Panc1 (cell line): ENCODE data around the gene TLCD2. TPM values are rescaled to one million over a fixed set of nuclear protein-coding genes. Genes with fewer than 3 reads are reported as not detected.
A peak's percentile ranks its signal among the peaks of the same experiment; 100 is the strongest.

Experiments
- ATAC-seq: fragments of 200-7000 bp; cut with Tn5 transposase; 2 replicates; pipeline ENCODE4 v1.9.1; 2020; ENCODE audit warnings: mild to moderate bottlenecking, moderate library complexity
- BruUV-seq: library from RNA; stranded (reverse); fragments of 400-500 nt; replicated peaks from 2 replicates; lab custom pipeline; 2021; lab: Mats Ljungman, UMichigan
- CTCF ChIA-PET: fragments of 300-600 bp; sonication (Branson Sonifier 250); formaldehyde crosslinking; loops from one replicate; lab custom pipeline; 2022; ENCODE audit warnings: antibody characterized with exemption; lab: Charles Lee
- POLR2A ChIA-PET: fragments of 300-600 bp; sonication (Branson Sonifier 250); formaldehyde crosslinking; loops from one replicate; lab custom pipeline; 2022; ENCODE audit warnings: antibody characterized with exemption; lab: Charles Lee
- DNase-seq: peaks from one replicate; pipeline ENCODE4 v3.0.0-alpha.2; 2010; ENCODE audit warnings: low read depth, low spot score
- H3K27ac ChIP-seq: 2 replicates; pipeline ENCODE4 v1.5.1; 2011; ENCODE audit warnings: mild to moderate bottlenecking, low read length, inconsistent platforms
- H3K27me3 ChIP-seq: fragments of 200-500 bp; sonication (Bioruptor generic); 2 replicates; pipeline ENCODE4 v1.6.0; 2014; ENCODE audit warnings: low read length, inconsistent platforms; ENCODE audit not compliant: control insufficient read depth, insufficient read depth
- H3K36me3 ChIP-seq: fragments of 200-500 bp; sonication (Bioruptor generic); 2 replicates; pipeline ENCODE4 v1.5.1; 2014; ENCODE audit warnings: inconsistent platforms, mild to moderate bottlenecking, low read length, moderate library complexity; ENCODE audit not compliant: control insufficient read depth, insufficient read depth
- H3K4me1 ChIP-seq: 2 replicates; pipeline ENCODE4 v1.5.1; 2011; ENCODE audit warnings: inconsistent platforms, mild to moderate bottlenecking, low read length, moderate library complexity; ENCODE audit not compliant: control insufficient read depth, insufficient read depth
- H3K4me3 ChIP-seq, 2 experiments: 2 replicates each; pipeline ENCODE4 v1.5.1; 2011 to 2012; ENCODE audit warnings: low read depth in 2 of 2, low read length in 2 of 2, mild to moderate bottlenecking in 2 of 2, inconsistent platforms in 1 of 2, moderate library complexity in 1 of 2
- H3K9me3 ChIP-seq: fragments of 200-500 bp; sonication (Bioruptor generic); 2 replicates; pipeline ENCODE4 v1.5.1; 2014; ENCODE audit warnings: low read depth, mild to moderate bottlenecking, inconsistent platforms, low read length, moderate library complexity; ENCODE audit not compliant: control insufficient read depth, insufficient read depth
- POLR2AphosphoS5 ChIP-seq: IDR thresholded peaks from 2 replicates; pipeline ENCODE4 v1.6.1; 2012; ENCODE audit warnings: mild to moderate bottlenecking, low read depth, low read length, moderate library complexity
- REST ChIP-seq, 2 experiments: IDR thresholded peaks; 2 replicates each; pipeline ENCODE4 v1.6.1; 2011 to 2012; ENCODE audit warnings: low read depth in 2 of 2, control low read depth in 1 of 2, low read length in 1 of 2, mild to moderate bottlenecking in 1 of 2, moderate library complexity in 1 of 2; ENCODE audit not compliant: insufficient read depth in 1 of 2
- SIN3A ChIP-seq: IDR thresholded peaks from 2 replicates; pipeline ENCODE4 v1.6.1; 2012; ENCODE audit warnings: low read depth, mild to moderate bottlenecking, low read length, moderate library complexity, borderline replicate concordance; ENCODE audit not compliant: insufficient read depth
- TCF7L2 ChIP-seq: IDR thresholded peaks from 2 replicates; pipeline ENCODE4 v1.6.1; 2011; ENCODE audit warnings: mild to moderate bottlenecking, low read depth, low read length, inconsistent platforms
- in situ Hi-C: cut with HindIII; loops from 2 replicates; pipeline ENCODE4 v1.10.0; 2016; ENCODE audit warnings: low sequenced_read_pairs, low pct_unique_long_range_greater_than_20kb
- intact Hi-C: fragments of 100-400 bp; cut with micrococcal nuclease; formaldehyde crosslinking; loops from one replicate; pipeline ENCODE4 v1.10.0; 2022; ENCODE audit not compliant: unreplicated experiment
- total RNA-seq: library from RNA; stranded (reverse); gene quantifications from one replicate; pipeline ENCODE4 v1.2.1, GENCODE V29; 2021; ENCODE audit not compliant: unreplicated experiment
- TF ChIP-seq, protein P1 (sequence below): fragments of 450-650 bp; IDR thresholded peaks from 2 replicates; pipeline ENCODE4 v1.5.1; 2017; ENCODE audit warnings: mild to moderate bottlenecking

TLCD2 gene
- total RNA-seq, 1 experiment from 2014 or later = 7.0 TPM

GRCh38 chr17:1726626-1727257, 16.6 kb upstream of the TLCD2 start:
- CTCF ChIA-PET = interaction anchor here (0.6 kb wide), 1 partner anchor 257 kb away, joined by 3 read pairs; no protein-coding TSS in a partner anchor
- Histone ChIP-seq H3K27ac (no peak overlapping the region), H3K4me1 (peaks cover 3% of the 10 kb centered on the region), H3K9me3 (no peaks in the 10 kb centered on the region), H3K27me3 (no peaks in the 10 kb centered on the region), H3K4me3 (no peak overlapping the region), H3K36me3 (no peaks in the 10 kb centered on the region)
- intact Hi-C loops = no loop called here
- POLR2A ChIA-PET = interaction anchor here (0.7 kb wide), 1 partner anchor 50 kb away, joined by 4 read pairs; no protein-coding TSS in a partner anchor
- no TSS peak for BruUV-seq
- DNase-seq = no peak
- ATAC-seq = no peak
- in situ Hi-C loops = no loop called here
- TF ChIP-seq POLR2AphosphoS5 (no peak), SIN3A (no peak), TCF7L2 (no peak), REST (IDR thresholded peaks at IDR 0.05; ENCODE audit: insufficient read depth in 1 of 2, low read depth in 2 of 2, low read length in 1 of 2) (no peak)
- TF ChIP-seq, protein P1, sequence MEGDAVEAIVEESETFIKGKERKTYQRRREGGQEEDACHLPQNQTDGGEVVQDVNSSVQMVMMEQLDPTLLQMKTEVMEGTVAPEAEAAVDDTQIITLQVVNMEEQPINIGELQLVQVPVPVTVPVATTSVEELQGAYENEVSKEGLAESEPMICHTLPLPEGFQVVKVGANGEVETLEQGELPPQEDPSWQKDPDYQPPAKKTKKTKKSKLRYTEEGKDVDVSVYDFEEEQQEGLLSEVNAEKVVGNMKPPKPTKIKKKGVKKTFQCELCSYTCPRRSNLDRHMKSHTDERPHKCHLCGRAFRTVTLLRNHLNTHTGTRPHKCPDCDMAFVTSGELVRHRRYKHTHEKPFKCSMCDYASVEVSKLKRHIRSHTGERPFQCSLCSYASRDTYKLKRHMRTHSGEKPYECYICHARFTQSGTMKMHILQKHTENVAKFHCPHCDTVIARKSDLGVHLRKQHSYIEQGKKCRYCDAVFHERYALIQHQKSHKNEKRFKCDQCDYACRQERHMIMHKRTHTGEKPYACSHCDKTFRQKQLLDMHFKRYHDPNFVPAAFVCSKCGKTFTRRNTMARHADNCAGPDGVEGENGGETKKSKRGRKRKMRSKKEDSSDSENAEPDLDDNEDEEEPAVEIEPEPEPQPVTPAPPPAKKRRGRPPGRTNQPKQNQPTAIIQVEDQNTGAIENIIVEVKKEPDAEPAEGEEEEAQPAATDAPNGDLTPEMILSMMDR = no peak

DNA sequence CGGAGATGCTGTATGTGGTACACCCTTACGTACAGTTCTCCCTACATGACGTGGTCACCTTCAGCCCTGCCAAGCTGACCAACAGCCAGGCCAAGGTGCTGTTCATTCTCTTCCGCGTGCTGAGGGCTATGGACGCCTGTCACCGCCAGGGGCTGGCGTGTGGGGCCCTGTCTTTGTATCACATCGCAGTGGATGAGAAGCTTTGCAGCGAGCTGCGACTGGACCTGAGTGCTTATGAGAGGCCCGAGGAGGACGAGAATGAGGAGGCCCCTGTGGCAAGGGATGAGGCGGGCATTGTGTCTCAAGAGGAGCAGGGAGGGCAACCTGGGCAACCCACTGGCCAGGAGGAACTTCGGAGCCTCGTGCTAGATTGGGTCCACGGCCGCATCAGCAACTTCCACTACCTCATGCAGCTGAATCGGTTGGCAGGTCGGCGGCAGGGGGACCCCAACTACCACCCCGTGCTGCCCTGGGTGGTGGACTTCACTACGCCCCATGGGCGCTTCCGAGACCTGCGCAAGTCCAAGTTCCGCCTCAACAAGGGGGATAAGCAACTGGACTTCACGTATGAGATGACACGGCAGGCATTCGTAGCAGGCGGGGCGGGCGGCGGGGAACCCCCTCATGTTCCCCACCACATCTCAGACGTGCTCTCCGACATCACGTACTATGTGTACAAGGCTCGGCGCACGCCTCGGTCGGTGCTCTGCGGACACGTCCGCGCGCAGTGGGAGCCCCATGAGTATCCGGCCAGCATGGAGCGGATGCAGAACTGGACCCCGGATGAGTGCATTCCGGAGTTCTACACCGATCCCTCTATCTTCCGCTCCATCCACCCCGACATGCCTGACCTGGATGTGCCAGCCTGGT, 15.7 kb upstream of the TLCD2 start:
- in situ Hi-C loops = no loop called here
- CTCF ChIA-PET = interaction anchor here (0.6 kb wide), 1 partner anchor 256 kb away, joined by 3 read pairs; no protein-coding TSS in a partner anchor
- ATAC-seq (no peak), DNase-seq (no peak)
- peak overlapping the region; percentile 53 to 61 for H3K4me3 ChIP-seq
- intact Hi-C loops = no loop called here
- no peaks in the 10 kb centered on the region for H3K27me3 ChIP-seq
- POLR2A ChIA-PET = interaction anchor here (0.6 to 0.7 kb wide), 2 partner anchors 49 to 135 kb away, joined by 4 to 5 read pairs; no protein-coding TSS in a partner anchor
- no peaks in the 10 kb centered on the region for H3K9me3 ChIP-seq
- TSS peak; percentile 55 for BruUV-seq
- peaks cover 3% of the 10 kb centered on the region for H3K4me1 ChIP-seq
- no peaks in the 10 kb centered on the region for H3K36me3 ChIP-seq
- peak overlapping the region; percentile 74 for H3K27ac ChIP-seq
- TF ChIP-seq SIN3A (no peak), REST (IDR thresholded peaks at IDR 0.05; ENCODE audit: insufficient read depth in 1 of 2, low read depth in 2 of 2, low read length in 1 of 2) (no peak), TCF7L2 (no peak), POLR2AphosphoS5 (no peak)
- TF ChIP-seq, protein P1 = no peak
